NCI-H2196 (cell line): ENCODE data around the gene KIF25.
"Not testable (repeated sequence)": the region's sequence is repeated elsewhere in the genome, so short reads cannot be mapped to it uniquely, and the experiment has no call there.

ENCODE experiments used
- DNase-seq: peaks from one replicate; lab custom pipeline; 2025; ENCODE audit not compliant: unreplicated experiment; lab: John Stamatoyannopoulos, UW

Gene KIF25

DNA sequence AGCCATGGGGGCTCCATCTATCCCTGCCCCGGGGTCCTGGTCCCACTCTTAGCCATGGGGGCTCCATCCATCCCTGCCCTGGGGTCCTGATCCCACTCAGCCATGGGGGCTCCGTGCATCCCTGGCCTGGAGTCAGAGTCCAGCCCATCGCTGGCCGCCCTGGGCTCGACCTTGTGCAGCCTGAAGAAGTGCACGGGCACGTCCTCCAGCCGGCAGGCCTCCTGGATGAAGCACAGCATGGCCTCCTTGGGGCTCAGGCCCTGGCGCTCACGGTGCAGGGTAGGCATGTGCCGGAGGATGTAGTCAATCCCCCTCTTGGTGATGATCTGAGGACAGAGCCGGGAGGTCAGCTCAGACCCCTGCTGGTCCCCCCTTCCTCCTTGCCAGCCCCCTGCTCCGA, 66.0 kb downstream of the KIF25 start:
- DNase-seq, result no peak

- no peak for DNase-seq
These were observed 66.8 kb downstream of the KIF25 start for GRCh38 chr6:168064226-168064807.

- no peak for DNase-seq
These were observed 69.7 kb downstream of the KIF25 start for GRCh38 chr6:168067081-168067759.

GRCh38 chr6:168070804-168071203, 73.3 kb downstream of the KIF25 start:
- DNase-seq, result no peak

GRCh38 chr6:168071620-168072019, 74.1 kb downstream of the KIF25 start:
- no peak for DNase-seq

DNA sequence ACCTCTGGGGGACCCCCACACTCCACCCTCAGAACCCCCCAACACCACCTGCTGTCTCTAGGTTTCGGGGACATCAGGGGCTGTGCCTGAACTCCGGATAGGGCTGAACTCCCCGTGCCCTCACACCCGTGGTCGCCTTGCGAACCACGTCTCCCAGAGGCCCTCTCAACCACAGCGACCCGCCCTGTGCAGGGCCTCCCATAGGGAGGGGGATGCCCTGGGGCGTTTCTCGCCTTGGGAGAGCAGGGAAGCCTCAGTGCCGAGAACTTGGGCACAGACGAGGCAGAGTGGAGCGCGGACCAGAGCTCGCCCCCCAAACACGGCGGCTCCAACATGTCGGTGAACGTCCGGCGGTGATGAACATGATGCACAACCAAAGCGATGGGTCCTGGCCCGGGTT, 74.8 kb downstream of the KIF25 start:
- DNase-seq, result no peak

- DNase-seq, result no peak
These were observed 75.3 kb downstream of the KIF25 start for GRCh38 chr6:168072730-168073129.

- DNase-seq, result no peak
These were observed 76.7 kb downstream of the KIF25 start for GRCh38 chr6:168073937-168074730.

DNA sequence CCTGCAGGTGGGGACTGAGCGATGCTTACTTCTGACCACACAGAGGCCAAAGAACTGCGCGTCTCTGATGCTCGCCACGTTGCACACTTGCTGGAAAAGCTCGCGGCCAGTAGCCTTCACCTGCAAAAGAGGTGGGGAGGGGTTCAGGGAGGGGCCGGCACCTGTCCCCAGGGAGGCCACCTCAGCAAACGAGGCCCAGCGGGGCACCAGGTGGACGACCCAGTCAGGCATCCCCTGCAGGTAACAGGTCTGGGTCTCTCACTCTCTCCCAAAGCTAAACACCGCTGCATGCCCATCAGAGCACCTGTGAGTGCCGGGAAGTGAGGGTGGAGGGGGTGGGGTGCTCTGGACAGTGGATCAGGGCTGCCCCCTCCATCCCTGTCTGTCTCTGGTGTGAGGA, 77.7 kb downstream of the KIF25 start:
- no peak for DNase-seq

- DNase-seq, result no peak
These were observed 78.3 kb downstream of the KIF25 start for GRCh38 chr6:168075787-168076202.

GRCh38 chr6:168077401-168077800, 79.9 kb downstream of the KIF25 start:
- not testable (repeated sequence) for DNase-seq

DNA sequence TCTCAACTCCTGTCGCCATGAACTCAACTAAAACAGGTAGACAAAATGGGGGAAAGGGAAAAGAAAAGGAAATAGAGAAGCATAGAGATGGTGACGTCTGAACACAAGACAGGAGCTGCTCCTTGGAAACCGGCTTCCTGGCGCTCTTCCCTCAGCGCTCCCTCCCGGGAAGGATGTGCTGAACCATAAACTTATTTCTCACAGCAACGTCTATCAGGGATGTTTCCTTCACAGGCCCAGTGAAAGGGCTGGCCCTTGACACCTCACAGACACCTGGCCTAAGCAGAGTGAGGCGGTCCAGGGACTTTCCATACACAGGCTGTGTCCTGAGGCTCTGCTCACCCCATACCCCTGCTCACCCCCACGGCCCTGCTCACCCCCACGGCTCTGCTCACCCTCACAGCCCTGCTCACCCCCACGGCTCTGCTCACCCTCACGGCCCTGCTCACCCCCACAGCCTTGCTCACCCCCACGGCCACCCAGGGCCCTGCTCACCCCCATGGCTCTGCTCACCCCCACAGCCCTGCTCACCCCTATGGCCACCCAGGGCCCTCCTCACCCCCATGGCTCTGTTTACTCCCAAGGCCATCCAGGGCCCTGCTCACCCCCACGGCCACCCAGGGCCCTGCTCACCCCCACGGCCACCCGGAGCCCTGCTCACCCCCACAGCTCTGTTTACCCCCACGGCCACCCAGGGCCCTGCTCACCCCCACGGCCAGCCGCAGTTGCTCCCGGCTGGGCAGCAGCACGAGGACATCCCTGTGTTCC, 80.9 kb downstream of the KIF25 start:
- no peak for DNase-seq

GRCh38 chr6:168078943-168079405, 81.5 kb downstream of the KIF25 start, which contains the start of gene FRMD1:
TSS of gene FRMD1 (minus strand) at chr6:168079212. CDS start at chr6:168079094, 118 bp downstream.
- no peak for DNase-seq

DNA sequence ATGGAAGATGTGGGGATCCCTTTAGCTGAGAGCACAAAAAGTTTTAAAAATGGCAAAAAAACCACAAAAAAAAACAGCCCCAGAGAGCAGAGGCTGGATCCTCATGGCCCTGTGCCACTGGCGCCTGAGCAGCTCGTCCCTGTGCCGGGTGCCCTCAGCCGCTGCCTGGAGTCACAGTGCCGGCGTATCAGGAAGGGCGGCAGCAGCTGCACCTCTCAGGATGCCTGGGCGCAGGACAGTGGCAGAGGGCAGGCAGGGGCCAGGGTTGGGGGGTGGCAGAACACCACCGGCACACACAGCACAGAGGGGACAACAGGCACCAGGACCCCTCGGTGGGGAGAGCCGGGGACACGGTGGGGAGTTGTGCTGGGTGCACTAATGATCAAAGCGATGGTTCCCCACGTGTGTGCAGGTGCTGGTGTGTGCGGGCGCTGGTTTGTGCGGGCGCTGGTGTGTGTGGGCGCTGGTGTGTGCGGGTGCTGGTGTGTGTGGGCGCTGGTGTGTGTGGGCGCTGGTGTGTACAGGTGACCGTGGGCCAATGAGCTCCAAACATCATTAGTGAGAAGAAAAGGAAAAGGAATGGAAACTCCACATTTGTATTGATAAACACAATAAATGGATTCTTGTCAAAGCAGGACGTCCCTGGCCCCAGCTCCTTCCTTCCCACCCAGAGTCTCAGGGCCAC, 83.1 kb downstream of the KIF25 start:
- no peak for DNase-seq

- no peak for DNase-seq
These were observed 84.5 kb downstream of the KIF25 start for GRCh38 chr6:168081858-168082546.

DNA sequence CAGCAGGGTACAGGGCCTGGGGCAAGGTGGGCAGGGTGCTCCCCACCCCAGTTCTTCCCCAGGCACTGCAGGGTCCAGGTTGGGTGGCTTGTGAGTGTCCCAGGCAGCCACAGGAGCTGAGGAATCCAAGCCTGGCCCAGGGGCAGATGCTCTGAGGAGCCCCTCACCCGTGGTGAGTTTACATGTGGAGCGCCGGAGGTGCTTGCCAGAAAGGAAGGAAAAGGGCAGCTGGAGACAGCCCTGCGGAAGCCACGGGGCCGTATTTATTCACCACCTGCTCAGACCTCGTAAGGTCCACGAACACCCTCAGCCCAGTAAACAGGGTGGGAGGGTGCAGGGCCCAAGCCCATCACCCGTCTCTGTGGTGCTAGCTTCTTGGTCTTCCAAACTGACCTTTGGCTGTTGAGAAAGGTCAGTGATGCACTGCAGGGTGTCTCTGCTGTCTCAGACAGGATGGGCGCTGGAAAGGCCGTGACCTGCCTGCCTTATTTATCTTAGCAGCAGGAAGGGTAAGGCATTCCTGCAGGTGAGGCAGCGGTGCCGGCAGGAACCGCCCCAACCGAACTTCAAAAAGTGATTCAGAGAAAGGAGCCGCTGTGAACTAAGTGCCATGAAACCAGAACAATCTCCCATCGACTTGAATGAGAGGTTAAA, 85.5 kb downstream of the KIF25 start:
- no peak for DNase-seq

DNA sequence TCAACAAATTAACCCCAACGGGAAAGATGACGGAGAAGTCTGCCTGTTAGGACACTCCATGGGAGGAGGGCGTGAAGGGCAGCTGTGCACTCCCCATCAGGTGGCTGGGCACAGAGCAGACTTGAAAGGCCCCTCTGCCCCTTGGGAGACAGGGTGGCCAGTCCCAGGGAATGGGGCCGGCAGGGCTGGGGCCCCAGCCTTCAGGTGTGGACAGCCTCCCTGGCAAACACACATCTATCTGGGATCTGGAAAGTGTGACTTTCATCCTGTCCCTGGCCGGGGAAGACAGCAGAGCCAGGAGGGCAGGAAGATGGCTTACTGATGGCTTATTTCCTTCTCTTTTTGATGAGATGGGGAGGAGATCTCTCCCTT, 86.0 kb downstream of the KIF25 start:
- DNase-seq, result no peak

DNA sequence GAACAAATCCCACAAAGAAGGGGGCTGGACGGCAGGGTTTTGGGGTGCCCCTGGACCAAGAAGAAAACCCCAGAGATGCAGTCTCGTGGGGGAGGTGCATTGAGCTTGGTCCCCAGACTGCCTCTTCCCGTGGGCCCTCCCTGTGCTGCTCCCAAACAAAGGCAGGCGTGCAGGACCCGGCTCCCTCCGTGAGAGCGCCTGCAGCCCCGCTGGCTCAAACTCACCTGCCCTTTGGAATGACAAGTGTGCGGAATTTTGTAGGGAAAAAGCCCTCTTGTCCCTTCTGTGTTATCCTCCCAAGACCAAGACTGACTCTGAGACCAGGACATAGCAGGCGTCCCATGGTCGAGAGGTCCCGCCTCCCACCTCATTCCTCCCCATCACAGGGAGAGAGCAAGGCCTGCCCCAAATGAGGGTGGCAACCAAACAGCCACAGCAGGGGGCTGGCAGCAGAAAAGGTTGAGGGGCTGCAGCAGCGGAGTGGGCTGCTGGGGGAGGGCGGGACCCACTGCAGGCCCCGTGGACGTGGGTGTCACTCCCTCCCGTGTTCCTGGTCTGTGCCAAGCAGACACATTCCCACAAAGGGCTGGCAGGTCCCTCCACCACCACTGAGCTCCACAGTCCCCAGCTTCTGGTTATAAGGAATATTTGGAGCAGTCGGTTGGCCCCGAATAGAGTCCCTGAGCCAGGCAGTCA, 87.1 kb downstream of the KIF25 start:
- no peak for DNase-seq

- DNase-seq, result no peak
These were observed 88.6 kb downstream of the KIF25 start for GRCh38 chr6:168086066-168086465.
